ENCODE data around the gene ADGRL2. TPM values are rescaled to one million over a fixed set of nuclear protein-coding genes. Genes with fewer than 3 reads are reported as not detected.

ADGRL2 gene
- total and polyA plus RNA-seq, 5 donors from 2014 or later, result not detected

- Mint-ChIP-seq H3K4me3 (no peak overlapping the region), H3K27ac (no peak overlapping the region), H3K4me1 (no peaks in the 10 kb centered on the region), H3K36me3 (no peaks in the 10 kb centered on the region), H3K9me3 (peaks cover 0 to 12% (median 3%) of the 10 kb centered on the region in 7 donors), H3K27me3 (no peaks in the 10 kb centered on the region)
- H3K27ac ChIP-seq (ENCODE audit: insufficient read depth, low read length, poor library complexity, severe bottlenecking), result no peak overlapping the region
- no peak overlapping the region for H3K4me3 ChIP-seq (ENCODE audit: low read depth, low read length)
- no peaks in the 10 kb centered on the region for H3K27me3 ChIP-seq (ENCODE audit: control insufficient read depth, insufficient read depth, low read length)
- H3K36me3 ChIP-seq (ENCODE audit: control insufficient read depth, insufficient read depth, low read length), result no peaks in the 10 kb centered on the region
- ATAC-seq (ENCODE audit: low read depth in 2 of 2) (no peak), DNase-seq (no peak)
- peaks cover 0 to 3% of the 10 kb centered on the region in 2 experiments for H3K9me3 ChIP-seq (ENCODE audit: control insufficient read depth in 2 of 2, low read length in 2 of 2)
- no peaks in the 10 kb centered on the region for H3K4me1 ChIP-seq (ENCODE audit: control insufficient read depth, insufficient read depth, low read length, poor library complexity, severe bottlenecking)
Measured at GRCh38 chr1:81840805-81841204, 40.1 kb downstream of the ADGRL2 start.

GRCh38 chr1:81841795-81842194 lies 41.1 kb downstream of the ADGRL2 start:
- Mint-ChIP-seq H3K27me3 (no peaks in the 10 kb centered on the region), H3K9me3 (peaks cover 0 to 12% (median 3%) of the 10 kb centered on the region in 7 donors), H3K36me3 (no peaks in the 10 kb centered on the region), H3K4me3 (no peak overlapping the region), H3K4me1 (no peaks in the 10 kb centered on the region), H3K27ac (no peak overlapping the region)
- ATAC-seq (ENCODE audit: low read depth in 2 of 2), result no peak
- Histone ChIP-seq H3K36me3 (ENCODE audit: control insufficient read depth, insufficient read depth, low read length) (no peaks in the 10 kb centered on the region), H3K27ac (ENCODE audit: insufficient read depth, low read length, poor library complexity, severe bottlenecking) (no peak overlapping the region), H3K4me3 (ENCODE audit: low read depth, low read length) (no peak overlapping the region), H3K4me1 (ENCODE audit: control insufficient read depth, insufficient read depth, low read length, poor library complexity, severe bottlenecking) (no peaks in the 10 kb centered on the region), H3K27me3 (ENCODE audit: control insufficient read depth, insufficient read depth, low read length) (no peaks in the 10 kb centered on the region), H3K9me3 (ENCODE audit: control insufficient read depth in 2 of 2, low read length in 2 of 2) (peaks cover 0 to 3% of the 10 kb centered on the region in 2 experiments)
- DNase-seq, result no peak

- Mint-ChIP-seq H3K4me3 (no peak overlapping the region), H3K9me3 (peaks cover 0 to 9% (median 3%) of the 10 kb centered on the region in 7 donors), H3K4me1 (no peaks in the 10 kb centered on the region), H3K27me3 (no peaks in the 10 kb centered on the region), H3K36me3 (no peaks in the 10 kb centered on the region), H3K27ac (no peak overlapping the region)
- H3K9me3 ChIP-seq (ENCODE audit: control insufficient read depth in 2 of 2, low read length in 2 of 2), result peaks cover 0 to 3% of the 10 kb centered on the region in 2 experiments
- no peak overlapping the region for H3K27ac ChIP-seq (ENCODE audit: insufficient read depth, low read length, poor library complexity, severe bottlenecking)
- ATAC-seq (ENCODE audit: low read depth in 2 of 2) (no peak), DNase-seq (no peak)
- H3K27me3 ChIP-seq (ENCODE audit: control insufficient read depth, insufficient read depth, low read length), result no peaks in the 10 kb centered on the region
- H3K4me1 ChIP-seq (ENCODE audit: control insufficient read depth, insufficient read depth, low read length, poor library complexity, severe bottlenecking), result no peaks in the 10 kb centered on the region
- no peak overlapping the region for H3K4me3 ChIP-seq (ENCODE audit: low read depth, low read length)
- H3K36me3 ChIP-seq (ENCODE audit: control insufficient read depth, insufficient read depth, low read length), result no peaks in the 10 kb centered on the region
Measured at GRCh38 chr1:81844477-81844876, 43.7 kb downstream of the ADGRL2 start.

- H3K4me3 ChIP-seq (ENCODE audit: low read depth, low read length), result no peak overlapping the region
Measured at GRCh38 chr1:81846630-81847029, 45.9 kb downstream of the ADGRL2 start.

GRCh38 chr1:81847063-81847462 lies 46.3 kb downstream of the ADGRL2 start:
- no peak overlapping the region for H3K27ac Mint-ChIP-seq
- no peaks in the 10 kb centered on the region for H3K27me3 ChIP-seq (ENCODE audit: control insufficient read depth, insufficient read depth, low read length)
- H3K4me1 Mint-ChIP-seq, result no peaks in the 10 kb centered on the region
- peaks cover 0 to 10% (median 0%) of the 10 kb centered on the region in 7 donors for H3K9me3 Mint-ChIP-seq
- no peaks in the 10 kb centered on the region for H3K36me3 Mint-ChIP-seq
- H3K36me3 ChIP-seq (ENCODE audit: control insufficient read depth, insufficient read depth, low read length), result no peaks in the 10 kb centered on the region
- H3K4me3 ChIP-seq (ENCODE audit: low read depth, low read length), result no peak overlapping the region
- DNase-seq, result no peak
- no peak overlapping the region for H3K4me3 Mint-ChIP-seq
- H3K9me3 ChIP-seq (ENCODE audit: control insufficient read depth in 2 of 2, low read length in 2 of 2), result peaks cover 0 to 3% of the 10 kb centered on the region in 2 experiments
- ATAC-seq (ENCODE audit: low read depth in 2 of 2), result no peak
- no peak overlapping the region for H3K27ac ChIP-seq (ENCODE audit: insufficient read depth, low read length, poor library complexity, severe bottlenecking)
- no peaks in the 10 kb centered on the region for H3K4me1 ChIP-seq (ENCODE audit: control insufficient read depth, insufficient read depth, low read length, poor library complexity, severe bottlenecking)
- no peaks in the 10 kb centered on the region for H3K27me3 Mint-ChIP-seq

More at GRCh38 chr1:81846630-81847029, 45.9 kb downstream of the ADGRL2 start:
- Mint-ChIP-seq H3K36me3 (no peaks in the 10 kb centered on the region), H3K4me3 (no peak overlapping the region), H3K4me1 (no peaks in the 10 kb centered on the region), H3K9me3 (peaks cover 0 to 10% (median 2%) of the 10 kb centered on the region in 7 donors), H3K27ac (no peak overlapping the region), H3K27me3 (no peaks in the 10 kb centered on the region)
- Histone ChIP-seq H3K4me1 (ENCODE audit: control insufficient read depth, insufficient read depth, low read length, poor library complexity, severe bottlenecking) (no peaks in the 10 kb centered on the region), H3K27me3 (ENCODE audit: control insufficient read depth, insufficient read depth, low read length) (no peaks in the 10 kb centered on the region), H3K36me3 (ENCODE audit: control insufficient read depth, insufficient read depth, low read length) (no peaks in the 10 kb centered on the region), H3K9me3 (ENCODE audit: control insufficient read depth in 2 of 2, low read length in 2 of 2) (peaks cover 0 to 3% of the 10 kb centered on the region in 2 experiments), H3K27ac (ENCODE audit: insufficient read depth, low read length, poor library complexity, severe bottlenecking) (no peak overlapping the region)
- no peak for DNase-seq
- ATAC-seq (ENCODE audit: low read depth in 2 of 2), result no peak

GRCh38 chr1:81848880-81849682 lies 48.3 kb downstream of the ADGRL2 start:
- no peaks in the 10 kb centered on the region for H3K27me3 Mint-ChIP-seq
- no peak overlapping the region for H3K4me3 Mint-ChIP-seq
- Histone ChIP-seq H3K4me3 (ENCODE audit: low read depth, low read length) (no peak overlapping the region), H3K36me3 (ENCODE audit: control insufficient read depth, insufficient read depth, low read length) (no peaks in the 10 kb centered on the region), H3K27ac (ENCODE audit: insufficient read depth, low read length, poor library complexity, severe bottlenecking) (no peak overlapping the region), H3K4me1 (ENCODE audit: control insufficient read depth, insufficient read depth, low read length, poor library complexity, severe bottlenecking) (no peaks in the 10 kb centered on the region), H3K27me3 (ENCODE audit: control insufficient read depth, insufficient read depth, low read length) (no peaks in the 10 kb centered on the region), H3K9me3 (ENCODE audit: control insufficient read depth in 2 of 2, low read length in 2 of 2) (no peaks in the 10 kb centered on the region)
- H3K4me1 Mint-ChIP-seq, result no peaks in the 10 kb centered on the region
- no peaks in the 10 kb centered on the region for H3K36me3 Mint-ChIP-seq
- no peak overlapping the region for H3K27ac Mint-ChIP-seq
- H3K9me3 Mint-ChIP-seq, result peaks cover 0 to 10% (median 0%) of the 10 kb centered on the region in 7 donors
- ATAC-seq (ENCODE audit: low read depth in 2 of 2) (no peak), DNase-seq (no peak)

GRCh38 chr1:81850031-81850430 lies 49.3 kb downstream of the ADGRL2 start:
- no peaks in the 10 kb centered on the region for H3K4me1 Mint-ChIP-seq
- no peaks in the 10 kb centered on the region for H3K27me3 Mint-ChIP-seq
- H3K4me1 ChIP-seq (ENCODE audit: control insufficient read depth, insufficient read depth, low read length, poor library complexity, severe bottlenecking), result no peaks in the 10 kb centered on the region
- no peaks in the 10 kb centered on the region for H3K36me3 ChIP-seq (ENCODE audit: control insufficient read depth, insufficient read depth, low read length)
- no peak overlapping the region for H3K4me3 ChIP-seq (ENCODE audit: low read depth, low read length)
- H3K4me3 Mint-ChIP-seq, result no peak overlapping the region
- no peak overlapping the region for H3K27ac ChIP-seq (ENCODE audit: insufficient read depth, low read length, poor library complexity, severe bottlenecking)
- H3K9me3 ChIP-seq (ENCODE audit: control insufficient read depth in 2 of 2, low read length in 2 of 2), result no peaks in the 10 kb centered on the region
- H3K27ac Mint-ChIP-seq, result no peak overlapping the region
- no peaks in the 10 kb centered on the region for H3K36me3 Mint-ChIP-seq
- no peaks in the 10 kb centered on the region for H3K27me3 ChIP-seq (ENCODE audit: control insufficient read depth, insufficient read depth, low read length)
- ATAC-seq (ENCODE audit: low read depth in 2 of 2), result no peak
- peaks cover 0 to 12% (median 0%) of the 10 kb centered on the region in 7 donors for H3K9me3 Mint-ChIP-seq
- no peak for DNase-seq

GRCh38 chr1:81850495-81850894 lies 49.8 kb downstream of the ADGRL2 start:
- Histone ChIP-seq H3K9me3 (ENCODE audit: control insufficient read depth in 2 of 2, low read length in 2 of 2) (no peaks in the 10 kb centered on the region), H3K27me3 (ENCODE audit: control insufficient read depth, insufficient read depth, low read length) (no peaks in the 10 kb centered on the region), H3K4me1 (ENCODE audit: control insufficient read depth, insufficient read depth, low read length, poor library complexity, severe bottlenecking) (no peaks in the 10 kb centered on the region), H3K36me3 (ENCODE audit: control insufficient read depth, insufficient read depth, low read length) (no peaks in the 10 kb centered on the region), H3K27ac (ENCODE audit: insufficient read depth, low read length, poor library complexity, severe bottlenecking) (no peak overlapping the region), H3K4me3 (ENCODE audit: low read depth, low read length) (no peak overlapping the region)
- Mint-ChIP-seq H3K4me3 (no peak overlapping the region), H3K4me1 (no peaks in the 10 kb centered on the region), H3K27ac (no peak overlapping the region), H3K36me3 (no peaks in the 10 kb centered on the region), H3K9me3 (peaks cover 0 to 13% (median 0%) of the 10 kb centered on the region in 7 donors), H3K27me3 (no peaks in the 10 kb centered on the region)
- no peak for DNase-seq
- no peak for ATAC-seq (ENCODE audit: low read depth in 2 of 2)
